Thoracic aorta (tissue), 2 donors: ENCODE results near the gene GLIS2. TPM values are rescaled to one million over a fixed set of nuclear protein-coding genes. Genes with fewer than 3 reads are reported as not detected.

Experiments used
- ATAC-seq: fragments of 150-250 bp; one replicate; pipeline ENCODE4 v1.8.0; 2017; ENCODE audit warnings: low read depth; ENCODE audit not compliant: insufficient number of reproducible peaks, low FRiP score
- DNase-seq: peaks from one replicate; pipeline ENCODE4 v3.0.0-alpha.2; 2020; ENCODE audit warnings: low spot score
- H3K27ac ChIP-seq, 2 donors: fragments of 200-600 bp; sonication (generic); 1 replicate in 1 of 2; 2 replicates in 1 of 2; pipeline ENCODE4 v1.5.1; 2016; ENCODE audit warnings: mild to moderate bottlenecking in 2 of 2, moderate library complexity in 2 of 2
- H3K27me3 ChIP-seq: fragments of 200-600 bp; sonication (generic); replicated peaks from 2 replicates; pipeline ENCODE4 v1.6.0; 2016; ENCODE audit warnings: mild to moderate bottlenecking; ENCODE audit not compliant: insufficient read depth
- H3K36me3 ChIP-seq: fragments of 200-600 bp; sonication (generic); one replicate; pipeline ENCODE4 v1.5.1; 2016
- H3K4me1 ChIP-seq, 2 donors: fragments of 200-600 bp; sonication (generic); 1 replicate in 1 of 2; 2 replicates in 1 of 2; pipeline versions ENCODE4 v1.5.1 to v1.6.0; 2016; ENCODE audit warnings: low read depth in 2 of 2, mild to moderate bottlenecking in 1 of 2; ENCODE audit not compliant: control insufficient read depth in 1 of 2
- H3K4me3 ChIP-seq: fragments of 200-600 bp; sonication (generic); 2 replicates; pipeline ENCODE4 v1.5.1; 2016; ENCODE audit warnings: mild to moderate bottlenecking
- H3K9me3 ChIP-seq: fragments of 200-600 bp; sonication (generic); 2 replicates; pipeline ENCODE4 v1.5.1; 2016
- CTCF ChIP-seq: fragments of 200-600 bp; sonication (generic); IDR thresholded peaks from one replicate; pipeline ENCODE4 v1.5.1; 2019; ENCODE audit warnings: antibody characterized with exemption
- total RNA-seq, 2 donors: library from RNA; depleted of rRNA; stranded (reverse); fragments of >200 nt; gene quantifications; one replicate each; pipeline versions ENCODE4 v1.1.0 to v1.2.3, GENCODE V29; 2016

Gene GLIS2
- total RNA-seq, 2 donors from 2014 or later, result 19.5 to 32.9 TPM

DNA sequence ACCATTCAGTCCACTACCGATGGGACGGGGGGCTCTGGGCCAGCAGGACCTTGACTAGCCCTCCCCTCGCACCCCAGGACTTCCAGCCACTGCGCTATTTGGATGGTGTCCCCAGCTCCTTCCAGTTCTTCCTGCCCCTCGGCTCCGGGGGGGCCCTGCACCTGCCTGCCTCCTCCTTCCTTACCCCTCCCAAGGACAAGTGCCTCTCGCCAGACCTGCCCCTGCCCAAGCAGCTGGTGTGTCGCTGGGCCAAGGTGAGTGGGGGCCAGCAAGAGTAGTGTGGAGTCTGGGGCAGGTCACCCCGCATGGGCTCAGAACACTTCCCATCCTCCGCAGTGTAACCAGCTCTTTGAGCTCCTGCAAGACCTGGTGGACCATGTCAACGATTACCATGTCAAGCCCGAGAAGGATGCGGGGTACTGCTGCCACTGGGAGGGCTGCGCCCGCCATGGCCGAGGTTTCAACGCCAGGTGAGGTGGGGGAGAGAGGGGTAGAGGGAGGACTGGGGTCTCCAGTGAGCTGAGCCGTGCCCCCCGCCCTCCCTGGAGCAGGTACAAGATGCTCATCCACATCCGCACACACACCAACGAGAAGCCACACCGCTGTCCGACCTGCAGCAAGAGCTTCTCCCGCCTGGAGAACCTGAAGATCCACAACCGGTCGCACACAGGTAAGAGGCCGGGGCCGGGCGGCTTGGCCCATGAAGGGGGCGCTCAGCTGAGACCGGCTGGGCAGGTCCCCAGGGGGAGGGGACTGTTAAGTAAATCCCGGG is 19.0 kb downstream of the GLIS2 start:
- peaks cover 0 to 14% of the 10 kb centered on the region in 2 donors for H3K4me1 ChIP-seq
- no peak for DNase-seq
- no peak overlapping the region for H3K27ac ChIP-seq
- no peak overlapping the region for H3K4me3 ChIP-seq
- H3K27me3 ChIP-seq, result no peaks in the 10 kb centered on the region
- peaks cover 43% of the 10 kb centered on the region for H3K36me3 ChIP-seq
- TF ChIP-seq CTCF, result no peak
- ATAC-seq, result no peak
- H3K9me3 ChIP-seq, result no peaks in the 10 kb centered on the region

GRCh38 chr16:4336701-4337539 is 21.1 kb downstream of the GLIS2 start:
- H3K36me3 ChIP-seq, result peaks cover 49% of the 10 kb centered on the region
- no peak for ATAC-seq
- no peaks in the 10 kb centered on the region for H3K27me3 ChIP-seq
- H3K4me3 ChIP-seq, result no peak overlapping the region
- no peak for TF ChIP-seq CTCF
- DNase-seq, result no peak
- peaks cover 0 to 12% of the 10 kb centered on the region in 2 donors for H3K4me1 ChIP-seq
- no peaks in the 10 kb centered on the region for H3K9me3 ChIP-seq
- H3K27ac ChIP-seq, result no peak overlapping the region

DNA sequence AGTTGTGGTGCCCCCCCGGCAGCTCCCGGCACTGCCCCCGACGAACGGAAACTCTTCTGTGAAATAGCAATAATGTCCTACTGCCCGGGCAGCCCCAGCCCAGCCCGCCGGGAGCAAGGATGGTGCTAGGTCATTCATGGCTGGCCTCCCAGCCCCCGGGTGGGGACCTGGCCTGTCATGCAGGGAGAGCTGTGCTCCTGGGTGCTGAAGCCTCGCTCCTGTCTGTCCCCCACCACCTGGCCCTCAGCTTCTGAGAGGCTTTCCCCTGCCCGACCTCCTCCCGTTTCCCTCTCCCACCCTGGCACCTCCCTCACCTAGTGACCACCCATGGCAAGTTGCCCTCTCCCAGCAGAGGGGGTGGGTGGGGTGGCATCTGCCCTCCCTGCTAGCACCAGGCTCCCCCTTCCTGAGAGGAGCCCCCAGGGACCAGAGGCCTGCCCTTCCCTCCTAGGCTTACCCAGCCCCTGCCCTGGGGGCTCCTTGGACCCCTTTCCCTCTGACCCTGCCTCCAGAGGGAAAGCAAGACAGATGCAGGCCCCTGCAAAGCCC is 21.7 kb downstream of the GLIS2 start:
- DNase-seq, result no peak
- H3K27ac ChIP-seq, result no peak overlapping the region
- peaks cover 0 to 12% of the 10 kb centered on the region in 2 donors for H3K4me1 ChIP-seq
- no peak for ATAC-seq
- H3K27me3 ChIP-seq, result no peaks in the 10 kb centered on the region
- H3K9me3 ChIP-seq, result no peaks in the 10 kb centered on the region
- H3K4me3 ChIP-seq, result no peak overlapping the region
- H3K36me3 ChIP-seq, result peaks cover 42% of the 10 kb centered on the region
- TF ChIP-seq CTCF, result no peak

GRCh38 chr16:4338125-4338582 is 22.3 kb downstream of the GLIS2 start:
- peaks cover 42% of the 10 kb centered on the region for H3K36me3 ChIP-seq
- no peaks in the 10 kb centered on the region for H3K9me3 ChIP-seq
- H3K27ac ChIP-seq, result peak overlapping the region in 1 of 2 donors; percentile 12
- no peak for ATAC-seq
- peaks cover 0 to 12% of the 10 kb centered on the region in 2 donors for H3K4me1 ChIP-seq
- H3K4me3 ChIP-seq, result no peak overlapping the region
- DNase-seq, result no peak
- no peaks in the 10 kb centered on the region for H3K27me3 ChIP-seq
- TF ChIP-seq CTCF, result no peak

- H3K27me3 ChIP-seq, result no peaks in the 10 kb centered on the region
- H3K4me1 ChIP-seq, result peaks cover 0 to 12% of the 10 kb centered on the region in 2 donors
- no peak for TF ChIP-seq CTCF
- ATAC-seq, result no peak
- peak overlapping the region in 1 of 2 donors; percentile 12 for H3K27ac ChIP-seq
- H3K4me3 ChIP-seq, result no peak overlapping the region
- no peak for DNase-seq
- H3K9me3 ChIP-seq, result no peaks in the 10 kb centered on the region
- peaks cover 42% of the 10 kb centered on the region for H3K36me3 ChIP-seq
Observed at GRCh38 chr16:4338712-4339299, 22.9 kb downstream of the GLIS2 start.
